HG02973 (cell line): ENCODE data around the gene PCDHB4.
"Not testable (repeated sequence)": the region's sequence is repeated elsewhere in the genome, so short reads cannot be mapped to it uniquely, and the experiment has no call there.

Source experiments
- ATAC-seq: cut with Tn5 transposase; IDR thresholded peaks from one replicate; pipeline ENCODE4 v1.9.1; 2021; ENCODE audit warnings: moderate library complexity; ENCODE audit not compliant: unreplicated experiment

The PCDHB4 gene

GRCh38 chr5:141149812-141150211 is 28.2 kb downstream of the PCDHB4 start, which contains the start of gene PCDHB6:
Gene PCDHB6 (plus strand): TSS chr5:141150057. CDS start chr5:141150258, 201 bp downstream.
- ATAC-seq = no peak

GRCh38 chr5:141150224-141150992 is 28.8 kb downstream of the PCDHB4 start:
- no peak for ATAC-seq

- no peak for ATAC-seq
Observed at GRCh38 chr5:141150993-141151325, 29.3 kb downstream of the PCDHB4 start.

- not testable (repeated sequence) for ATAC-seq
Observed at GRCh38 chr5:141151632-141152031, 30.0 kb downstream of the PCDHB4 start.

- not testable (repeated sequence) for ATAC-seq
Observed at GRCh38 chr5:141152096-141152495, 30.5 kb downstream of the PCDHB4 start.

GRCh38 chr5:141155540-141156374 is 34.1 kb downstream of the PCDHB4 start:
- no peak for ATAC-seq

GRCh38 chr5:141157356-141157755 is 35.7 kb downstream of the PCDHB4 start:
- ATAC-seq = not testable (repeated sequence)

GRCh38 chr5:141157901-141158300 is 36.3 kb downstream of the PCDHB4 start:
- ATAC-seq = not testable (repeated sequence)

- ATAC-seq = no peak
Observed at GRCh38 chr5:141172381-141173204, 51.0 kb downstream of the PCDHB4 start, which contains the start of gene PCDHB7. Gene PCDHB7 (plus strand): TSS chr5:141172644. CDS start chr5:141172836, 192 bp downstream.

- not testable (repeated sequence) for ATAC-seq
Observed at GRCh38 chr5:141174291-141175104, 52.9 kb downstream of the PCDHB4 start.
